Measurements from ENCODE around the gene ACAA1. TPM values are rescaled to one million over a fixed set of nuclear protein-coding genes. Genes with fewer than 3 reads are reported as not detected.

ACAA1 gene
- total and polyA plus RNA-seq, 2 of the 13 experiments (the other 11 are each of a cell fraction or from before 2014, with no cell fraction given): 60.8 to 188 TPM

- TF ChIP-seq ELK4 (CRISPR knock-in tag; IDR thresholded peaks at IDR 0.05; ENCODE audit: borderline replicate concordance) (no peak), KLF16 (CRISPR knock-in tag; IDR thresholded peaks at IDR 0.05) (0 out of 4 replicates have a peak, but pooled peaks of 1 of the 2 experiments have one; percentile 54), FOXO4 (CRISPR knock-in tag; conservative IDR thresholded peaks at IDR 0.05) (no peak), ZNF615 (CRISPR knock-in tag; IDR thresholded peaks at IDR 0.05; ENCODE audit: borderline replicate concordance) (no peak), PAX8 (CRISPR knock-in tag; IDR thresholded peaks at IDR 0.05; ENCODE audit: borderline replicate concordance) (no peak), ZNF317 (CRISPR knock-in tag; IDR thresholded peaks at IDR 0.05) (peak; percentile 48; the same call in 1 of the 2 replicates), YEATS4 (CRISPR knock-in tag; IDR thresholded peaks at IDR 0.05; ENCODE audit: borderline replicate concordance) (peak; percentile 33; the same call in 1 of the 2 replicates), MZF1 (CRISPR knock-in tag; IDR thresholded peaks at IDR 0.05; ENCODE audit: borderline replicate concordance) (no peak), DMTF1 (CRISPR knock-in tag; IDR thresholded peaks at IDR 0.05) (no peak), ZNF235 (CRISPR knock-in tag; IDR thresholded peaks at IDR 0.05; ENCODE audit: borderline replicate concordance) (no peak), MEIS2 (CRISPR knock-in tag; IDR thresholded peaks at IDR 0.05) (peak; percentile 98), ZNF138 (CRISPR knock-in tag; IDR thresholded peaks at IDR 0.05; ENCODE audit: low read depth) (no peak), SIN3B (IDR thresholded peaks at IDR 0.05; ENCODE audit: low read length) (no peak), ZFP36 (IDR thresholded peaks at IDR 0.05; ENCODE audit: borderline replicate concordance, low read depth, low read length, partially characterized antibody) (no peak), SRSF1 (optimal IDR thresholded peaks at IDR 0.05; ENCODE audit: low read depth, low read length) (no peak), ZNF101 (CRISPR knock-in tag; IDR thresholded peaks at IDR 0.05; ENCODE audit: borderline replicate concordance, low read depth) (no peak)
- TF ChIP-seq, protein P1, sequence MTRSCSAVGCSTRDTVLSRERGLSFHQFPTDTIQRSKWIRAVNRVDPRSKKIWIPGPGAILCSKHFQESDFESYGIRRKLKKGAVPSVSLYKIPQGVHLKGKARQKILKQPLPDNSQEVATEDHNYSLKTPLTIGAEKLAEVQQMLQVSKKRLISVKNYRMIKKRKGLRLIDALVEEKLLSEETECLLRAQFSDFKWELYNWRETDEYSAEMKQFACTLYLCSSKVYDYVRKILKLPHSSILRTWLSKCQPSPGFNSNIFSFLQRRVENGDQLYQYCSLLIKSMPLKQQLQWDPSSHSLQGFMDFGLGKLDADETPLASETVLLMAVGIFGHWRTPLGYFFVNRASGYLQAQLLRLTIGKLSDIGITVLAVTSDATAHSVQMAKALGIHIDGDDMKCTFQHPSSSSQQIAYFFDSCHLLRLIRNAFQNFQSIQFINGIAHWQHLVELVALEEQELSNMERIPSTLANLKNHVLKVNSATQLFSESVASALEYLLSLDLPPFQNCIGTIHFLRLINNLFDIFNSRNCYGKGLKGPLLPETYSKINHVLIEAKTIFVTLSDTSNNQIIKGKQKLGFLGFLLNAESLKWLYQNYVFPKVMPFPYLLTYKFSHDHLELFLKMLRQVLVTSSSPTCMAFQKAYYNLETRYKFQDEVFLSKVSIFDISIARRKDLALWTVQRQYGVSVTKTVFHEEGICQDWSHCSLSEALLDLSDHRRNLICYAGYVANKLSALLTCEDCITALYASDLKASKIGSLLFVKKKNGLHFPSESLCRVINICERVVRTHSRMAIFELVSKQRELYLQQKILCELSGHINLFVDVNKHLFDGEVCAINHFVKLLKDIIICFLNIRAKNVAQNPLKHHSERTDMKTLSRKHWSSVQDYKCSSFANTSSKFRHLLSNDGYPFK (CRISPR knock-in tag; IDR thresholded peaks at IDR 0.05; ENCODE audit: borderline replicate concordance): no peak
- TF ChIP-seq, protein P2, sequence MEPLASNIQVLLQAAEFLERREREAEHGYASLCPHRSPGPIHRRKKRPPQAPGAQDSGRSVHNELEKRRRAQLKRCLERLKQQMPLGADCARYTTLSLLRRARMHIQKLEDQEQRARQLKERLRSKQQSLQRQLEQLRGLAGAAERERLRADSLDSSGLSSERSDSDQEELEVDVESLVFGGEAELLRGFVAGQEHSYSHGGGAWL (CRISPR knock-in tag; IDR thresholded peaks at IDR 0.05): no peak
Observed at GRCh38 chr3:38130631-38131065, 6.3 kb downstream of the ACAA1 start (continued).
